Adrenal gland (tissue), 12 donors: ENCODE results near the gene METTL1. TPM values are rescaled to one million over a fixed set of nuclear protein-coding genes. Genes with fewer than 3 reads are reported as not detected.

Source experiments
- DNase-seq, 7 donors: peaks; one replicate each; pipeline ENCODE4 v3.0.0-alpha.2; 2019 to 2020
- H3K27ac ChIP-seq, 5 donors: fragments of 200-600 bp; sonication (generic) in 4 of 5; 1 replicate in 3 of 5; 2 replicates in 2 of 5; pipeline versions ENCODE4 v1.5.1 to v1.8.0; 2016 to 2020; ENCODE audit warnings: mild to moderate bottlenecking in 1 of 5
- H3K27me3 ChIP-seq: fragments of 200-600 bp; 2 replicates; pipeline ENCODE4 v1.8.0; 2021
- H3K36me3 ChIP-seq, 2 donors: fragments of 200-600 bp; replicated peaks in 1 of 2; 1 replicate in 1 of 2; 2 replicates in 1 of 2; pipeline versions ENCODE4 v1.5.1 to v1.8.0; 2018 to 2022
- H3K4me1 ChIP-seq, 2 donors: fragments of 200-600 bp; replicated peaks in 1 of 2; 1 replicate in 1 of 2; 2 replicates in 1 of 2; pipeline versions ENCODE4 v1.5.1 to v1.8.0; 2018 to 2021
- H3K4me3 ChIP-seq, 4 donors: fragments of 200-600 bp; sonication (generic) in 3 of 4; one replicate each; pipeline ENCODE4 v1.5.1; 2016 to 2018
- H3K9me3 ChIP-seq, 3 donors: fragments of 200-600 bp; sonication (generic) in 1 of 3; replicated peaks in 1 of 3; 1 replicate in 2 of 3; 2 replicates in 1 of 3; pipeline versions ENCODE4 v1.5.1 to v1.8.0; 2016 to 2021
- CTCF ChIP-seq, 6 experiments: fragments of 450-650 bp in 4 of 6; fragments of 200-600 bp in 2 of 6; sonication (generic) in 1 of 6; IDR thresholded peaks; 1 replicate in 5 of 6; 2 replicates in 1 of 6; pipeline versions ENCODE4 v1.5.1 to v1.8.0; 2016 to 2021; ENCODE audit warnings: antibody characterized with exemption in 6 of 6, mild to moderate bottlenecking in 2 of 6, moderate library complexity in 1 of 6
- POLR2A ChIP-seq, 2 donors: fragments of 450-650 bp; IDR thresholded peaks; one replicate each; pipeline ENCODE4 v1.6.1; 2017; ENCODE audit warnings: antibody characterized with exemption in 2 of 2, mild to moderate bottlenecking in 2 of 2, moderate library complexity in 1 of 2
- WGBS, 4 donors: extraction: QIAGEN DNeasy Blood & Tissue Kit in 2 of 4; methylation state at CpG; one replicate each; pipeline versions ENCODE4 v1.1.5 to v1.1.7; 2013 to 2017; 5-methylcytosine and 5-hydroxymethylcytosine counted together
- intact Hi-C, 2 donors: fragments of 100-400 bp; cut with DNase I; formaldehyde crosslinking; loops; one replicate each; pipeline versions ENCODE4 v1.14.1 to v1.15.0; 2022 to 2023
- polyA plus RNA-seq, 3 donors: library from polyadenylated mRNA; stranded (reverse); fragments of 200-250 nt in 2 of 3; fragments of 350-450 nt in 1 of 3; fragmentation: Illumina TruSeq in 1 of 3; extraction: RNeasy Lipid Tissue Mini Kit (QIAGEN cat#74804) in 1 of 3; gene quantifications; one replicate each; pipeline ENCODE4 v1.2.3, GENCODE V29; 2013 to 2014
- total RNA-seq, 9 donors: library from RNA; depleted of rRNA in 4 of 9; stranded (reverse); fragments of >200 nt in 4 of 9; fragments of 120-200 nt in 1 of 9; fragmentation: NEBNext Ultra II Directional in 1 of 9; extraction: Animal tissue kit (Norgen Biotek cat#: 25700) in 1 of 9; gene quantifications; one replicate each; pipeline versions ENCODE4 v1.1.0 to v1.2.4, GENCODE V29; 2013 to 2023
- donor health status: healthy with polysubstance abuse.
- donor health status: Bipolar disorder and iron deficiency.
- donor health status: DM: yes; HTN: yes; CAD: no.
- donor health status: DM: no; HTN: no; CAD: no.
- donor health status: DM: no; HTN: no; CAD: no.
- donor health status: DM: yes; HTN: yes; CAD: no.

The METTL1 gene
- total and polyA plus RNA-seq, 12 donors, result 4.7 to 87.8 (median 28.0) TPM

GRCh38 chr12:57783466-57783801 lies 11.5 kb upstream of the METTL1 start:
- Histone ChIP-seq H3K9me3 (no peaks in the 10 kb centered on the region), H3K36me3 (peaks cover 0 to 39% of the 10 kb centered on the region in 2 donors), H3K4me1 (peaks cover 7 to 15% of the 10 kb centered on the region in 2 donors), H3K27ac (peak overlapping the region in 2 of 5 donors; percentile 68 to 69), H3K4me3 (peak overlapping the region in 2 of 4 donors; percentile 65 to 95), H3K27me3 (no peaks in the 10 kb centered on the region)
- TF ChIP-seq CTCF (IDR thresholded peaks at IDR 0.05), result no peak
- TF ChIP-seq POLR2A (IDR thresholded peaks at IDR 0.05), result no peak
- DNase-seq, result no peak
- 78 to 84% (median 81%) methylated on average over 12 of the region's 12 CpGs for whole genome bisulfite sequencing, 4 donors
- intact Hi-C loops, result no loop called here

- DNase-seq, result peak; percentile 95 to 99 (median 97)
- intact Hi-C loops, result no loop called here
- WGBS, 4 donors, result 0 to 2% (median 1%) methylated on average over 29 to 45 of the region's 45 CpGs
- peak within 1 kb of the TSS in 4 of 5 donors; percentile 44 to 83 (median 68) for H3K27ac ChIP-seq
- H3K4me3 ChIP-seq, result peak within 1 kb of the TSS; percentile 46 to 95 (median 78)
- no peaks in the 10 kb centered on the region for H3K9me3 ChIP-seq
- peaks cover 7 to 15% of the 10 kb centered on the region in 2 donors for H3K4me1 ChIP-seq
- no peaks in the 10 kb centered on the region for H3K27me3 ChIP-seq
- TF ChIP-seq POLR2A (IDR thresholded peaks at IDR 0.05), result peak in 1 of 2 donors; percentile 79
- peak; percentile 89 to 98 (median 96) for TF ChIP-seq CTCF (IDR thresholded peaks at IDR 0.05)
- peaks cover 0 to 33% of the 10 kb centered on the region in 2 donors for H3K36me3 ChIP-seq
These were observed 10.9 kb upstream of the METTL1 start, which contains the start of gene TSFM for GRCh38 chr12:57782608-57783465. TSFM (plus strand) TSS chr12:57782787; CDS start chr12:57782802, 15 bp downstream.

- intact Hi-C loops, result no loop called here
These were observed 10.3 kb upstream of the METTL1 start for GRCh38 chr12:57782243-57782607.

More at GRCh38 chr12:57782243-57782607, 10.3 kb upstream of the METTL1 start:
- Histone ChIP-seq H3K36me3 (peaks cover 0 to 27% of the 10 kb centered on the region in 2 donors), H3K27ac (peak overlapping the region in 2 of 5 donors; percentile 14 to 43), H3K27me3 (no peaks in the 10 kb centered on the region), H3K4me1 (peaks cover 7 to 15% of the 10 kb centered on the region in 2 donors), H3K9me3 (no peaks in the 10 kb centered on the region), H3K4me3 (peak overlapping the region in 2 of 4 donors; percentile 65 to 95)
- TF ChIP-seq POLR2A (IDR thresholded peaks at IDR 0.05), result no peak
- TF ChIP-seq CTCF (IDR thresholded peaks at IDR 0.05), result no peak
- DNase-seq, result no peak
- WGBS, 4 donors, result 7 to 13% (median 12%) methylated on average over 4 of the region's 4 CpGs
